Muscle of leg (tissue), 11 donors: ENCODE results near the gene NDE1. TPM values are rescaled to one million over a fixed set of nuclear protein-coding genes. Genes with fewer than 3 reads are reported as not detected.
"Not testable (repeated sequence)": the region's sequence is repeated elsewhere in the genome, so short reads cannot be mapped to it uniquely, and the experiment has no call there.

Experiments
- DNase-seq: peaks from one replicate; pipeline ENCODE4 v3.0.0; 2013
- H3K27ac ChIP-seq: one replicate; pipeline ENCODE4 v1.5.1; 2013; ENCODE audit warnings: mild to moderate bottlenecking, low read length, control low read depth
- H3K27me3 ChIP-seq: one replicate; pipeline ENCODE4 v1.6.1; 2013; ENCODE audit warnings: low read length; ENCODE audit not compliant: control insufficient read depth, insufficient read depth
- H3K36me3 ChIP-seq: one replicate; pipeline ENCODE4 v1.6.1; 2013; ENCODE audit warnings: low read length; ENCODE audit not compliant: control insufficient read depth, insufficient read depth
- H3K4me1 ChIP-seq: one replicate; pipeline ENCODE4 v1.6.1; 2013; ENCODE audit warnings: low read length; ENCODE audit not compliant: control insufficient read depth, insufficient read depth
- H3K4me3 ChIP-seq: one replicate; pipeline ENCODE4 v1.5.1; 2013; ENCODE audit warnings: low read length, control low read depth
- H3K9me3 ChIP-seq: replicated peaks from 2 replicates; pipeline ENCODE4 v1.6.1; 2013; ENCODE audit warnings: low read depth, low read length; ENCODE audit not compliant: control insufficient read depth
- WGBS: methylation state at CpG from one replicate; pipeline ENCODE4 v1.1.5; 2013; ENCODE audit warnings: missing lambda C conversion rate; ENCODE audit not compliant: insufficient coverage; 5-methylcytosine and 5-hydroxymethylcytosine counted together
- polyA plus RNA-seq, 8 donors: library from polyadenylated mRNA; unstranded; fragments of 120-200 nt; gene quantifications; one replicate each; pipeline versions ENCODE4 v1.2.1 to v1.2.3, GENCODE V29; 2013; ENCODE audit warnings: inconsistent platforms in 1 of 8, low replicate concordance in 1 of 8; ENCODE audit not compliant: insufficient read length in 8 of 8, insufficient read depth in 1 of 8
- total RNA-seq: library from RNA; stranded (reverse); fragments of 120-200 nt; gene quantifications from one replicate; pipeline ENCODE4 v1.2.4, GENCODE V29; 2013

Gene NDE1
- total and polyA plus RNA-seq, 9 donors, result 13.6 to 38.9 (median 24.1) TPM

DNA sequence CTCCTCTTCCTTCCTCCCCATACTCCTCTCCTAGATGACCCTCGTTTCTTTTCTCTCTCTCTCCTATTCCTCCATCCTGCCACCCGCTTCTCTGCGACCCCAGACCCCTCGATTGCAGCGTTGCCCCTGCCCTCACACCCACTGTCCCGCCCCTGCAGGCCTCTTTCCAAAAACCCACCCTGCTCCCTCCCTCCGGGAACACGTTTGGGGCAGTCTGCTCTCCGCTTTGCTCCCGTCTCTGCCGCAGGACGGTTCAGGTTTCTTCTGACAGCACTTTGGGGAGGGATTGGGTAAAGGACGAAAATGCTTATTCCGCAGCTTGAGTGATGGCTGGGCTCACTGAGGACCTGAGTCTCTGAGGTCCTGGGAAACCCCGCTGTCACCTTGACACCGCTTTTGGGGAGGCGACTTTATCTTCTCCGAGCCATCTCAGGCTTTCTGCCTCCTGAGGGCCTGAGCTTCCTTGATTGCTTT lies 690 bp downstream of the NDE1 start:
- DNase-seq, result peak; percentile 56
- peaks cover 12% of the 10 kb centered on the region for H3K4me1 ChIP-seq
- WGBS, result 0% methylated on average over 17 of the region's 18 CpGs
- H3K9me3 ChIP-seq, result no peaks in the 10 kb centered on the region
- H3K27me3 ChIP-seq, result no peaks in the 10 kb centered on the region
- peak overlapping the region; percentile 88 for H3K27ac ChIP-seq
- H3K36me3 ChIP-seq, result no peaks in the 10 kb centered on the region
- H3K4me3 ChIP-seq, result peak overlapping the region; percentile 87

DNA sequence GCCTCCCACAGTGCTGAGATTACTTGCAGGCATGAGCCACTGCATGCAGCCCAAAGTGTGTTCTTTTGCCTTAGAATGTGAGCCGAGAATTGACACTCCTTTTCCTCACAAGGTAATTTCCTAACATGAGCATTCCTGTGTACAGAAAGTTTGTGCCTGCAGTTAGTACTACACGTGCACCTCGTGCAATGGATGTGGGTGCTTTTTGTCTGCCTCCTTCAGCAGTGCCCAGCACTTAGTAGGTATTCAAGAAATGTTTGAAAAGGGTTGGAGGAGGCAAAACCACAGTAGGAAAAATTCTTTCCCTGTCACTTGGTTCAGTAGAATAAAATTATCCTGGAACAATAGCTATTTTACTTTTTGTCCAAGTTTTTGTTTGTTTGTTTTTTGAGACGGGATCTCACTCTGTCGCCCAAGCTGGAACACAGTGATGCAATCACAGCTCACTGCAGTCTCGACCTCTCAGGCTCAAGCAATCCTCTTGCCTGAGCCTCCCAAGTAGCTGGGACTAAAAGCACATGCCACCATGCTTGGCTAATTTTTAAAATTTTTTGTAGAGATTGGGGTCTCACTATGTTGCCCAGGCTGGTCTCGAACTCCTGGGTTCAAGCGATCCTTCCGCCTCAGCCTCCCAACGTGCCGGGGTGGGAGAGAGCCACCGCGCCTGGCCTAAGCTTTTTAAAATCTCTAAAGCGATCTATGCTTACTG lies 2.4 kb downstream of the NDE1 start:
- H3K4me3 ChIP-seq, result no peak overlapping the region
- no peaks in the 10 kb centered on the region for H3K9me3 ChIP-seq
- H3K27ac ChIP-seq, result no peak overlapping the region
- DNase-seq, result no peak
- whole genome bisulfite sequencing, result 95% methylated on average over 6 of the region's 14 CpGs
- H3K27me3 ChIP-seq, result no peaks in the 10 kb centered on the region
- peaks cover 12% of the 10 kb centered on the region for H3K4me1 ChIP-seq
- H3K36me3 ChIP-seq, result no peaks in the 10 kb centered on the region

DNA sequence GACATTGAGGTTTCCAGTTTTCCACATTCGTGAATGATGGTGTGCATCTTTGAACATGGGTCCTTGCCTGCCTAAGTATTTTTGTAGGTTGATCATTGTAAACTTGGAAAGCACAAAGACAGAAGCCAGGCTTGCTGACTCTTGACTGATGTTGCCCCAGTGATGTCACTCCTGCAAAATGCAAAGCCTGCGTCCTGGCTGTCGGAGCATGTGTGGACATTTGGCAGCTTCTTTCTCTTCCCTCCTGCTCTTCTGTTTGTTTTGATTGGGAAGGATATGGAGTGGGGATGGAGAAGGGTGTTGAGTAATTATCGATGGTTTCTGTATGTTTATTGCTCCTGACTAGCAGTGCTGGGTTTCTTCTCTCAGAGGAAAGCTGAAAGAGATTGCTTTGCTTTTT lies 3.2 kb downstream of the NDE1 start:
- no peak for DNase-seq

DNA sequence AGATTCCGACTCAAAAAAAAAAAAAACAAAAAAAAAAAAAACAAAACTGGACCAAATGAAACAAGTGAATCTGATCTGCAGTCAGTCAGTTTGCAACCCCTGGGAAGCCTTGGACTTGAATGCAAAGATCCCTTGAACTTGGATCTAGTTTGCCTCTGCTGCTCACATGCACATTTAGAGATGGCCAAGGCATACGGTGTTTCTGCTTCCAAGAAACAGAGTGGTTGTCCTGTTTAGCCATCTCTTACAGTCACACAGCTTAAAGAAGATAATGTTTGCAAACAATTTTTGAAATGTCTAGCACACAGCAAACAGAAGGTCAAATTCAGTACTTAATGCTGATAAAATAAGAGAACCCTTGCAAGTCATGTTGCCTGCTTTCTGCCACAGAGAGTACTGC lies 4.5 kb downstream of the NDE1 start:
- no CpG with 5 or more reads among the region's 2 CpGs for WGBS
- Histone ChIP-seq H3K4me1 (peaks cover 9% of the 10 kb centered on the region), H3K9me3 (no peaks in the 10 kb centered on the region), H3K27me3 (no peaks in the 10 kb centered on the region), H3K4me3 (no peak overlapping the region), H3K27ac (no peak overlapping the region), H3K36me3 (no peaks in the 10 kb centered on the region)
- no peak for DNase-seq

More for the DNA sequence above, 3.2 kb downstream of the NDE1 start:
- Histone ChIP-seq H3K36me3 (no peaks in the 10 kb centered on the region), H3K27me3 (no peaks in the 10 kb centered on the region), H3K4me1 (peaks cover 12% of the 10 kb centered on the region), H3K4me3 (no peak overlapping the region), H3K9me3 (no peaks in the 10 kb centered on the region), H3K27ac (no peak overlapping the region)
- 80% methylated on average over 1 of the region's 4 CpGs for WGBS

DNA sequence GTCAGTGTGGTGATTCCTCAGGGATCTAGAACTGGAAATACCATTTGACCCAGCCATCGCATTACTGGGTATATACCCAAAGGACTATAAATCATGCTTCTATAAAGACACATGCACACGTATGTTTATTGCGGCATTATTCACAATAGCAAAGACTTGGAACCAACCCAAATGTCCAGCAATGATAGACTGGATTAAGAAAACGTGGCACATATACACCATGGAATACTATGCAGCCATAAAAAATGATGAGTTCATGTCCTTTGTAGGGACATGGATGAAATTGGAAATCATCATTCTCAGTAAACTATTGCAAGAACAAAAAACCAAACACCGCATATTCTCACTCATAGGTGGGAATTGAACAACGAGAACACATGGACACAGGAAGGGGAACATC lies 5.5 kb downstream of the NDE1 start:
- H3K4me1 ChIP-seq, H3K27ac ChIP-seq, DNase-seq, H3K4me3 ChIP-seq, H3K27me3 ChIP-seq, H3K9me3 ChIP-seq, H3K36me3 ChIP-seq: not testable (repeated sequence)
- WGBS, result no CpG with 5 or more reads among the region's 6 CpGs

DNA sequence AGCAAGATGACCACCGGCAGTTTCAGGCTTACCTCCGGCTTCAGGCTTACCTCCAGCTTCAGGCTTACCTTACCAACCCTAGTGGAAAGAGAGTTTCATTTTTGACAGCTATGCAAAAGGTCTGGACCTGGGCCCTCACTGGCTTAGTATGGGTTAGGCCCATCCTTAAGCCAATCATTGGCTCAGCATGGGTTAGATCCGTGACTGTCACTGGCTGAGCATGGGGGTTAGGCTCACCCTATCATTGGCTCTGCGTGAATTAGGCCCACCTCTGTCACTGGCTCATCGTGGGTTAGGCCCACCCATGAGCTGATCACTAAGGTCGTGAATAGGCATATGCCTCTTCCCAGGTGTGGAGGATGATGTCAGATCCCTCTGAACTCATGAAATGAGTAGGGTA lies 8.1 kb downstream of the NDE1 start:
- 88% methylated on average over 4 of the region's 6 CpGs for WGBS
- Histone ChIP-seq H3K4me3 (no peak overlapping the region), H3K4me1 (no peaks in the 10 kb centered on the region), H3K36me3 (peaks cover 10% of the 10 kb centered on the region), H3K27ac (no peak overlapping the region), H3K27me3 (no peaks in the 10 kb centered on the region), H3K9me3 (no peaks in the 10 kb centered on the region)
- DNase-seq, result no peak

DNA sequence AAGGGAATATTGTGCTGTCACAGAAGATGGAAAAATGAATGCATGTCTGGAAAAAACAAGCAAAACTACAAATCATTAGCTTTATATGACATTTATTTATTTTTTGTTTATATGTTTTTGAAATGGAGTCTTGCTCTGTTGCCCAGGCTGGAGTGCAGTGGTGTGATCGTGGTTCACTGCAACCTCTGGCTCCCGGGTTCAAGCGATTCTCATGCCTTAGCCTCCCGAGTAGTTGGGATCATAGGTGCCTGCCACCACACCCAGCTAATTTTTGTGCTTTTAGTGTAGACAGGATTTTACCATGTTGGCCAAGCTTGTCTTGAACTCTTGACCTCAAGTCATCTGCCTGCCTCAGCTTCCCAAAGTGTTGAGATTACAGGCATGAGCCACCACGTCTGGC lies 8.5 kb downstream of the NDE1 start:
- H3K27ac ChIP-seq, result no peak overlapping the region
- H3K27me3 ChIP-seq, result no peaks in the 10 kb centered on the region
- H3K36me3 ChIP-seq, result peaks cover 10% of the 10 kb centered on the region
- no peak for DNase-seq
- 75% methylated on average over 1 of the region's 5 CpGs for WGBS
- H3K4me1 ChIP-seq, result no peaks in the 10 kb centered on the region
- H3K9me3 ChIP-seq, result no peaks in the 10 kb centered on the region
- no peak overlapping the region for H3K4me3 ChIP-seq

DNA sequence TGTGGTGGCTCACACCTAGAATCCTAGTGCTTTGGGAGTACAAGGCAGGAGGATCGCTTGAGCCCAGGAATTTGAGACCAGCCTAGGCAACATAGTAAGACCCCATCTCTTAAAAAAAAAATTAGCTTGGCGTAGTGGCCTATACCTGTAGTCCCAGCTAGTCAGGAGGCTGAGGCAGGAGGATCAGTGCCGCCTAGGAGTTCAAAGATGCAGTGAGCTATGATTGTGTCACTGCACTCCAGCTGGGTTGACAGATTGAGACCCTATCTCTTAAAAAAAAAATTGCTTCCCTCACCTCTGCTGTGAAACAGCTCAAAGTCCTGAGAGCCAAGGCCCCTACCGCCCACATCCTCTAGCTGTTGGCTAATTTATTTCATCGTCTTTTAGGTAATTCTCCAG lies 10.2 kb downstream of the NDE1 start:
- Histone ChIP-seq H3K27ac (no peak overlapping the region), H3K9me3 (no peaks in the 10 kb centered on the region), H3K36me3 (peaks cover 17% of the 10 kb centered on the region), H3K27me3 (no peaks in the 10 kb centered on the region), H3K4me3 (no peak overlapping the region), H3K4me1 (no peaks in the 10 kb centered on the region)
- DNase-seq, result no peak
- WGBS, result 85% methylated on average over 5 of the region's 5 CpGs

DNA sequence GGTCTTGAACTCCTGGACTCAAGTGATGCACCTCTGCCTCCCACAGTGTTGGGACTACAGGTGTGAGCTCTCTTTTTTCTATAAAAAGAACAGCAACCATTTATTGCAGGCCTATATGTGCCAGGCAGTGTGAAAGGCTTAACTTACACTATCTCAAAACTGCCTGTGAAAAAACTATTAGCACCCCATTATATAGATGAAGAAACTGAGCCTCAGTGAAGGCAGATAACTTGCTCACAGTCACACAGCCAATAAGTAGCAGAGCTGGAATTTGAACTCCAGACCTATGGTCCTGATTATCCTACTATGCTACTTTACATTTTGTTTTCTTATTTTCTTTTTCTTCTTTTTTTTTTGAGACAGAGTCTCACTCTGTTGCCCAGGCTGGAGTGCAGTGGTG lies 15.1 kb downstream of the NDE1 start:
- Histone ChIP-seq H3K27me3 (no peaks in the 10 kb centered on the region), H3K36me3 (peaks cover 52% of the 10 kb centered on the region), H3K4me1 (no peaks in the 10 kb centered on the region), H3K27ac (no peak overlapping the region), H3K9me3 (no peaks in the 10 kb centered on the region), H3K4me3 (no peak overlapping the region)
- DNase-seq, result no peak

DNA sequence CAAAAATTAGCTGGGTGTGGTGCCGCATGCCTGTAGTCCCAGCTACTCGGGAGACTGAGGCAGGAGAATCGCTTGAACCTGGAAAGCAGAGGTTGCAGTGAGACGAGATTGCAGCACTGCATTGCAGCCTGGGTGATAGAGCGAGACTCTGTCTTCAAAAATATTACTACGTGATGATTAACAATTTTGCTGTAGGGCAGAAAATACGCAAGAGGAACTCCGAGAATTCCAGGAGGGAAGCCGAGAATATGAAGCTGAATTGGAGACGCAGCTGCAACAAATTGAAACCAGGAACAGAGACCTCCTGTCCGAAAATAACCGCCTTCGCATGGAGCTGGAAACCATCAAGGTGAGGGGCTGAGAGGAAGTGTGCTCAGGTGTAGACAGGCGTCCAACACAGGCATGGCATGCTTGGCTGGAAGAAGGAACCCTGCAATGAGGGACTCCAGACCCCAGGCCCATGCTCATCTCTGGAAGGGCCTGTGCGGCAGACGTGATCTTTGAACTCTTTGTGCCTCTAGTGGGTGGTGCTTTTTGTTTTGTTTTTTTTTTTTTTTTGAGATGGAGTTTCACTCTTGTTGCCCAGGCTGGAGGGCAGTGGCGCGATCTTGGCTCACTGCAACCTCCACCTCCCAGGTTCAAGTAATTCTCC lies 17.2 kb downstream of the NDE1 start:
- DNase-seq, result no peak
- Histone ChIP-seq H3K27ac (no peak overlapping the region), H3K4me3 (no peak overlapping the region), H3K36me3 (peaks cover 51% of the 10 kb centered on the region), H3K9me3 (no peaks in the 10 kb centered on the region), H3K27me3 (no peaks in the 10 kb centered on the region), H3K4me1 (no peaks in the 10 kb centered on the region)
- WGBS, result 88% methylated on average over 14 of the region's 18 CpGs
